ENCODE data around the gene GRAMD1A. TPM values are rescaled to one million over a fixed set of nuclear protein-coding genes. Genes with fewer than 3 reads are reported as not detected.

Gene GRAMD1A
- total RNA-seq, 1 donor from 2014 or later, result 46.6 TPM

- no peak for DNase-seq (ENCODE audit: low read depth, low spot score)
Measured at GRCh38 chr19:35073941-35074340, 73.8 kb downstream of the GRAMD1A start.

GRCh38 chr19:35074426-35075201 lies 74.5 kb downstream of the GRAMD1A start:
- no peak for DNase-seq (ENCODE audit: low read depth, low spot score)

GRCh38 chr19:35075202-35076025 lies 75.3 kb downstream of the GRAMD1A start:
- no peak for DNase-seq (ENCODE audit: low read depth, low spot score)

DNA sequence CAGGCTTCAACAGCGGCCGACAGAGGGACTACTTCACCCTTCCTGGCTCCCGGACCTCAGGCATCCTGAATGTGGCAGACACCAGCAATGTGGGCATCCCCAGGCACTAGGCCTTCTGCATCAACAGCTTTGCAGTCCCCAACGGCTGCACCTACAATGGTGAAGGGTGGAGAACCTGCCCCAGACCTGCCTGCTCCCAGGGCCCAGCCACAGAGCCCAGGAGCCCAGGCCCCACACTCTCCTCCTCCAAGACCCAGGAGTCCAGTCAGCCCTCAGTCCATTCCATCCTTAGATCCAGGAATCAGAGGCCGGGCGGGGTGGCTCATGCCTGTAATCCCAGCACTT lies 75.9 kb downstream of the GRAMD1A start:
- no peak for DNase-seq (ENCODE audit: low read depth, low spot score)

Other genes starting within 250 kb of the GRAMD1A start
- 4.5 and 4.7 TPM in 2 replicates for gene ZNF599, start 227.1 kb upstream of the GRAMD1A start, total RNA-seq
- 3.2 and 5.0 TPM in 2 replicates for gene ZNF30, start 73.4 kb upstream of the GRAMD1A start, total RNA-seq
- 30.8 and 38.7 TPM in 2 replicates for gene ZNF792, start 36.1 kb upstream of the GRAMD1A start, total RNA-seq
- gene SCN1B, start 30.1 kb downstream of the GRAMD1A start, total RNA-seq, result 13.8 and 19.5 TPM in 2 replicates
- 0.04 TPM in 1 of 2 replicates, not detected in the other for gene HPN, start 41.4 kb downstream of the GRAMD1A start, total RNA-seq
- not detected in 2 replicates for gene FXYD3, start 115.5 kb downstream of the GRAMD1A start, total RNA-seq
- not detected in 2 replicates for gene LGI4, start 134.7 kb downstream of the GRAMD1A start, total RNA-seq
- gene FXYD1, start 138.5 kb downstream of the GRAMD1A start, total RNA-seq, result 0.26 TPM in 1 of 2 replicates, not detected in the other
- gene FXYD7, start 142.9 kb downstream of the GRAMD1A start, total RNA-seq, result not detected in 2 replicates
- gene FXYD5, start 154.4 kb downstream of the GRAMD1A start, total RNA-seq, result 31.8 and 32.1 TPM in 2 replicates
- not detected in 2 replicates for gene FAM187B, start 228.4 kb downstream of the GRAMD1A start, total RNA-seq
- 0.25 and 0.40 TPM in 2 replicates for gene LSR, start 248.7 kb downstream of the GRAMD1A start, total RNA-seq